ENCODE measurements around the gene TAS2R14. TPM values are rescaled to one million over a fixed set of nuclear protein-coding genes. Genes with fewer than 3 reads are reported as not detected.

TAS2R14 gene
- total RNA-seq, 2 donors from 2014 or later = 2.3 to 6.2 TPM

DNA sequence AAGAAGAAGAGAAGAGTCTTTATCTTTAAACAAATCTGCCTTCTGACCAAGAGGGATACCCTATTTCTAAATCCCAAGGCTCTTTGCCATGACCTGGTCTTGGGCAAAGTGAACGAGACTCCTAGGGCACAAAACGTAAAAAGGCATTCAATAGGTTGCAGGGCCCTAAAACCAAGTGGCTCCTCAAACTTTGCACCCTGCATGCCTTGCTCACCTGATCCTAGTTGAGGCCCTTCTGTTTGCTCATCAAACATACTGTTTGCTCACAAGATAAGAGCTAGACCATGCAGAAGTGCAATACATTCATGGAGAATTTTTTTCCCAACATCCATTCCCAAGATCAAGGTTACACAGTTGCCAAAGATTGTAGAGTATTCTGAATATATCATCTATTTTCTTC lies 47.1 kb downstream of the TAS2R14 start:
- Mint-ChIP-seq H3K4me3 (no peak overlapping the region), H3K9me3 (no peaks in the 10 kb centered on the region), H3K36me3 (no peaks in the 10 kb centered on the region), H3K27me3 (no peaks in the 10 kb centered on the region), H3K4me1 (ENCODE audit: low read depth in 2 of 2) (peaks cover 0 to 3% of the 10 kb centered on the region in 2 donors), H3K27ac (no peak overlapping the region)
- no peak for ATAC-seq
- no peak for DNase-seq (ENCODE audit: low spot score)

DNA sequence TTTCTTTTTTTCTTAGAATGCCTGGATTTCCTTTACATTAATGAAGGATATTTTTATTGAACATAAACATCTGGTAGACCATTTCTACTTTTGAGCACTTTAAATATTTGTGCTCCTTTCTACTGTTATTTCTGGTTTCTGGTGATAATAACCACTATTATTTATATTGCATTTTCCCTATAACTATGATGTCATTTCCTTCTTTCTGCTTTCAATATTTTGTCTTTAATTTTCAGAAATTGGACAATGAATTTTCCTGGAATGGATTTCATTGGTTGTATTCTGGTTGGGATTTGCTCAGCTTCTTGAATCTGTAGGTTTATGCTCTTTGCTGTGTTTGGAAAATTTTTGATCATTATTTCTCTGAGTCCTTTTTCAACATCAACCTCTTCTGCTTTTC lies 49.8 kb downstream of the TAS2R14 start:
- no peak overlapping the region for H3K4me3 Mint-ChIP-seq
- H3K27me3 Mint-ChIP-seq = no peaks in the 10 kb centered on the region
- H3K4me1 Mint-ChIP-seq (ENCODE audit: low read depth in 2 of 2) = peaks cover 0 to 3% of the 10 kb centered on the region in 2 donors
- no peaks in the 10 kb centered on the region for H3K9me3 Mint-ChIP-seq
- no peak for ATAC-seq
- DNase-seq (ENCODE audit: low spot score) = no peak
- H3K36me3 Mint-ChIP-seq = no peaks in the 10 kb centered on the region
- H3K27ac Mint-ChIP-seq = no peak overlapping the region

Other genes with a start within 250 kb of the TAS2R14 start
- 100 to 1,000 TPM; 147 to 210 TPM for gene YBX3, start 215.9 kb downstream of the TAS2R14 start, total RNA-seq
- gene TAS2R7, start 136.6 kb downstream of the TAS2R14 start, total RNA-seq = not detected
- not detected for gene TAS2R8, start 132.0 kb downstream of the TAS2R14 start, total RNA-seq
- gene TAS2R9, start 129.1 kb downstream of the TAS2R14 start, total RNA-seq = not detected
- gene TAS2R10, start 112.9 kb downstream of the TAS2R14 start, total RNA-seq = 1 to 10 TPM in 1 of 2 donors, under 1 TPM in 1; 0.64 to 1.0 TPM
- 1 to 10 TPM; 2.5 to 3.1 TPM for gene PRR4, start 89.8 kb downstream of the TAS2R14 start, total RNA-seq
- gene PRH1, start 55.0 kb downstream of the TAS2R14 start, total RNA-seq = 10 to 100 TPM; 14.1 to 63.8 TPM
- gene TAS2R13, start 29.7 kb downstream of the TAS2R14 start, total RNA-seq = 1 to 10 TPM; 1.2 to 4.3 TPM
- not detected for gene PRH2, start 10.0 kb downstream of the TAS2R14 start, total RNA-seq
- gene TAS2R50, start 47.6 kb upstream of the TAS2R14 start, total RNA-seq = 1 to 10 TPM; 1.5 to 7.0 TPM
- 1 to 10 TPM; 1.6 to 5.2 TPM for gene TAS2R20, start 59.0 kb upstream of the TAS2R14 start, total RNA-seq
- gene TAS2R19, start 83.4 kb upstream of the TAS2R14 start, total RNA-seq = 10 to 100 TPM in 1 of 2 donors, 1 to 10 TPM in 1; 4.2 to 11.7 TPM
- 10 to 100 TPM in 1 of 2 donors, 1 to 10 TPM in 1; 4.8 to 11.4 TPM for gene TAS2R31, start 92.1 kb upstream of the TAS2R14 start, total RNA-seq
- gene TAS2R46, start 123.0 kb upstream of the TAS2R14 start, total RNA-seq = 1 to 10 TPM; 1.5 to 5.6 TPM
- 1 to 10 TPM; 1.0 to 6.6 TPM for gene TAS2R43, start 153.1 kb upstream of the TAS2R14 start, total RNA-seq
- 1 to 10 TPM; 3.6 to 8.7 TPM for gene TAS2R30, start 195.4 kb upstream of the TAS2R14 start, total RNA-seq
- gene SMIM10L1, start 231.9 kb upstream of the TAS2R14 start, total RNA-seq = 1 to 10 TPM; 8.8 to 9.4 TPM
- gene TAS2R42, start 247.7 kb upstream of the TAS2R14 start, total RNA-seq = not detected

Measured in natural killer cell treated with Interleukin-12 subunit alpha and Interleukin-12 subunit beta and Interleukin-15 and Interleukin-18, amount 100 ng/mL, for 72 hours (primary cell).